GM19099 (cell line): ENCODE data around the gene P2RX6.
A peak's percentile ranks its signal among the peaks of the same experiment; 100 is the strongest.

Experiments used
- POLR2A ChIP-seq: IDR thresholded peaks from 3 replicates; pipeline ENCODE4 v1.6.1; 2011; ENCODE audit warnings: low read depth; ENCODE audit not compliant: insufficient read length; ENCODE audit errors: extremely low read depth

Gene P2RX6

DNA sequence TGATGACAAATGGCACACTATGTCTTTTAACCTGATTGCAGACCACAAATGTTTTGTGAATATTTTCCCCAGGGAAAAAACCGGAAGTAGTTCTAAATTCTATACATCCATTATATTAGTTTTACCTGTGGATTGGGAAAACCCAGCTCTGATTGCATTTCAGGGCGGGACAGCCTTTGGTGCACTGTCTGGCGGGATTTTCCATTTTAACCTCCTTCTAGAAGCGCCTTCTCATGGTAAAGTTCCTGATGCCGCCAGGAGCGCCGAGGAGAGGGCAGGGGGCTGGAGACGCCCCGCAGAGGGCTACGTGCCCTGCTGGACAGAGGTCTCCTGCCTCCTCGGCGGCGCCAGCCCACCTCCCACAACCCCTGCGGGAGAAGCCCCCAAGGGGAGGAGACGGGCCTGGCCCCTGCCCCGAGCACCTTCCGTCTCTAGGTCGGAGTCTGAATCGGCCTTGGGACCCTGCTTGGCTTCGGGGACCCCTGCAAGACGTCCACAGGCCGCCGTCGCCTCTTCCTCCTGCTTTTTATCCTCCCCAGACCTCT, 1.2 kb upstream of the P2RX6 start:
- TF ChIP-seq POLR2A: no peak

GRCh38 chr22:21014202-21014725, 701 bp upstream of the P2RX6 start:
- peak; percentile 44 for TF ChIP-seq POLR2A

- TF ChIP-seq POLR2A: no peak
These were observed 571 bp downstream of the P2RX6 start for GRCh38 chr22:21015466-21016006.

- no peak for TF ChIP-seq POLR2A
These were observed 1.9 kb downstream of the P2RX6 start for GRCh38 chr22:21016644-21017420.

DNA sequence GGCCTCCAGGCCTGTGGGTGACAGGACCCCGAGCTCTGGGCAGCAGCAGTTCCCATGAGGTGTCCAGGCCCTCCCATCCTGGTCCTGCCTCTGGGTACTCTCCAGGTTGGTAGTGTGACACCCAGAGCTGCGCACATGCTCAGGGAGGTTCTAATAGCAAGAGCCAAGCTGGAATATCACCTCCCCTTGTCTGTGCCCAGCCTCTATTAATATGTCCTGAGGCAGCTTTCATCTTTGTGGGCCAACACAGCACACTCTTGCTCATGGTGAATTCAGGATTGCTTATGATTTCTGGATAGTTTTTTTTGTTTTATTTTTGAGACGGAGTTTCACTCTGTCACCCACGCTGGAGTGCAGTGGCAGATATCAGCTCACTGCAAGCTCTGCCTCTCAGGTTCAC, 3.3 kb downstream of the P2RX6 start:
- TF ChIP-seq POLR2A: no peak

DNA sequence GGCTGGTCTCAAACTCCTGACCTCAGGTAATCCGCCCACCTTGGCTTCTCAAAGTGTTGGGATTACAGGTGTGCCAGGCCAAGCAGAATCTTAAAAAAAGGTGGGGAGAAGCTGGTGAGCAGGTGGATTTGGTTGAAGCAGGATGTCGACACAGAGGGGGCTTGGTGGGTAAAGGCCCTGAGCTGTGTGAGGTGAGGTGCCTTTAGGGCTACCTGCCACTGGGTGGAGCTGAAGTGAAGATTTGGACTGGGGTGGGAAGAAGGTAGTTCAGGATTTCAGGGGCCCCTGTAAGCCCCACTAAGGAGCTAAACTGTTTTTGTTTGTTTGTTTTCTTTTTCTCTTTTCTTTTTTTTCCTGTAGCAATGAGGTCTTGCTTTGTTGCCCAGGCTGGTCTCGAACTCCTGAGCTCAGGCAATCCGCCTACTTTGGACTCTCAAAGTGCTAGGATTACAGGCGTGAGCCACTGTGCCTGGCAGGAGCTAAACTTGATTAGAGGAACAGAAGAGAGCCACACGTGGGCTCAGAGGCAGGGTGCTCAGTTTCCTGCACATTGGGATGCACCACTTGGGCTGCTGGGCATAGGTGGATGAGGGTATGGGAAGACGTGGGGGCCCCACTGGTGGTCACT, 6.0 kb downstream of the P2RX6 start:
- TF ChIP-seq POLR2A: no peak

GRCh38 chr22:21022507-21022906, 7.5 kb downstream of the P2RX6 start:
- no peak for TF ChIP-seq POLR2A

GRCh38 chr22:21022955-21023614, 8.1 kb downstream of the P2RX6 start:
- no peak for TF ChIP-seq POLR2A

DNA sequence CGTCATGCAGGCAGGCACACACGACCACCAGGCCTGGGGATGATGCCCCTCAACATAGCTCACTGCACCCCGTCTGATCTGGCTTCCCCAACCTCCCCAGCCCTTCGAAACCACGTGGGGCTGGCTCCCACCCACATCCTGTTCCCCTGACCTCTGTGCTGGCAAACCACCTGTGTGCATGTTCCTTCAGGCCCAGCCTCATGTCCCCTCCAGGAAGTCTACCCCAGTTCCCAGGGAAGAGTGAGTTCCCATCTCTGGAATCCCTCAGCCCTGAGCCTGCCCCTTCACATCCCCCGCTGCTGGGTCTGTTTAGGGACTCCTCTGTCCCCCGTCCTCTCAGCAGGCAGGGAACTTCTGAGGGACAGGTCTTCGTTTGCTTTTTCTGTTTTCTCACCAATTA, 10.3 kb downstream of the P2RX6 start:
- no peak for TF ChIP-seq POLR2A

DNA sequence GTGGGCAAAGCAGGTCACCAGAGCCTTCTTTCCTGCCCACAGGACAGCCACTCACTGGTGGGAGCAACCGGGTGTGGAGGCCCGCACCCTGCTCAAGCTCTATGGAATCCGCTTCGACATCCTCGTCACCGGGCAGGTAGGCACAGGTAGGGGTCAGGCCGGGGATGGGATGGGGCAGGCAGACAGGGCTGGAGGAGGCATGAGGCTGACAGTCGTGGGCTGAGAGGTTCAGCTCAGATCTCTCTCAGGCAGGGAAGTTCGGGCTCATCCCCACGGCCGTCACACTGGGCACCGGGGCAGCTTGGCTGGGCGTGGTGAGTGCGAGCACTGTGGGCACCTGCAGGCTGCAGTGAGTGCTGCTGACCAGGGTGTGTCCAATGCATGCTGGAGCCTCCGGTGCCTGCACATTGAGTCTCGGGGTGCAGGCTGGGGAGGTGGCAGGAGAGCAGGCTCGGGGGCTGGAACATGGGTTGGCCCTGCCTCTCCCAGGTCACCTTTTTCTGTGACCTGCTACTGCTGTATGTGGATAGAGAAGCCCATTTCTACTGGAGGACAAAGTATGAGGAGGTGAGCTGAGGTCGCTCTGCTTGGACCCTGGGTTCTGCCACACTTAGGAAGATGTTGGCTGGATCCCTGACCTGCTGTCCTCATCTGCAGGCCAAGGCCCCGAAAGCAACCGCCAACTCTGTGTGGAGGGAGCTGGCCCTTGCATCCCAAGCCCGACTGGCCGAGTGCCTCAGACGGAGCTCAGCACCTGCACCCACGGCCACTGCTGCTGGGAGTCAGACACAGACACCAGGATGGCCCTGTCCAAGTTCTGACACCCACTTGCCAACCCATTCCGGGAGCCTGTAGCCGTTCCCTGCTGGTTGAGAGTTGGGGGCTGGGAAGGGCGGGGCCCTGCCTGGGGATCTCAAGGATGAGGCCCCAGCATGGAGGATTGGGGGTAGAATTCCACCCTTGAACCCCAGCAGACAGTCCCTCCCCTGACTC, 11.1 kb downstream of the P2RX6 start:
- TF ChIP-seq POLR2A: no peak

GRCh38 chr22:21026783-21027692, 12.1 kb downstream of the P2RX6 start:
- TF ChIP-seq POLR2A: no peak

DNA sequence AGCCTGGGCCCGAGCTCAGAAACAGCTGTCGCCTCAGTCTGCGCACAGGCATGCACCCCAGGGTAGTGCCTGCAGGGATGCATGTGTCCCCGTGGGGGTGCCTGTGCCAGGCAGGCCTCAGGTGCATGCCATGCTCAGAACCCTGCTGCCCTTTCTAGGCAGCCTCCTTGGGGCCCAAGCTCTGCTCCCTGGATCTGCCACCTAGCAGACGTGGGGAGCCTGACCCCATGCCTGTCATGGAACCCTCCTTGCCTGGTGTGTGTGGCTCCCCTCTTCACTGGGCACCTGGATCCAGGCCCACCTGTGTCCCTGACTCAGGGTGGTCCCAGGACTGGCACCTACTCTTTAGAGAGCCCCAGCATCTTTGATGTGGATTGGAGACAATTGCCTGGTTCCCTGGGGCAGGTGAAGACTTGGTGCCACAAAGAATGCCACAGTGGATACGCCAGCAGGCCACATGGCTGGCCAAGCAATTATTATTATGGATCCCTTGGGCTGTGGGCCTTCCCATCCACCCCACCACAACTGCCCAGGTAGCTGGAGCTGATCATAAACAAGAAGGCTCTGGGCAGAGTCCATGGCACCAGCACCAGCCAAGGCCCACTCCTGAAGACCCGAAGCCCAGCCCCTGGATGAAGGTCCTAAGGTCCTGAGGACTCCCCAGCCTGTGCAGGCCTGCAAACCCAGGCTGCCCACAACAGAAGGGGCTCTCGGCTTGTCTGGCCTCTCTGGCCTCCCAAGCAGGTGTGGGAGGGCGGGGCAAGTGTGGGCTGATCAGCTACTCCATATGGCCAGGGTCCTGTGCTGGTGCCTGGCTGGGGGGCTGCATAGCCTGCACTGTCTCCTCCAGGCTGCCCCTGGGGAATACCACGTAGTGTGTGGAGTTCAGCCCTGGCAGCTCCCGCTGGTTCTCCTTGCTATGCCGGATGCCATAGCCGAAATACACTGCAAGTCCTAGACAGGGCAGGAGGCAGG, 13.6 kb downstream of the P2RX6 start:
- TF ChIP-seq POLR2A: no peak
